Endometrial microvascular endothelial cells (primary cell): ENCODE measurements around the gene SLC22A23. TPM values are rescaled to one million over a fixed set of nuclear protein-coding genes. Genes with fewer than 3 reads are reported as not detected.
"Not testable (repeated sequence)": the region's sequence is repeated elsewhere in the genome, so short reads cannot be mapped to it uniquely, and the experiment has no call there.

Source experiments
- in situ Hi-C: cut with HindIII; loops from 2 replicates; pipeline ENCODE4 v1.10.0; 2017; ENCODE audit warnings: low sequenced_read_pairs, low pct_unique_long_range_greater_than_20kb; ENCODE audit errors: inconsistent ontology term
- total RNA-seq: library from RNA; depleted of rRNA; stranded (reverse); fragments of >200 nt; gene quantifications from one replicate; pipeline ENCODE4 v1.2.3, GENCODE V29; 2015; ENCODE audit errors: inconsistent ontology term

SLC22A23 gene
- total RNA-seq, 1 donor from 2014 or later: 5.8 TPM

- in situ Hi-C loops: no loop called here
Observed at GRCh38 chr6:3397229-3398164, 59.4 kb downstream of the SLC22A23 start.

- in situ Hi-C loops: no loop called here
Observed at GRCh38 chr6:3396503-3397180, 60.2 kb downstream of the SLC22A23 start.

GRCh38 chr6:3394671-3395070 is 62.2 kb downstream of the SLC22A23 start:
- in situ Hi-C loops: no loop called here

- in situ Hi-C loops: no loop called here
Observed at GRCh38 chr6:3393836-3394202, 63.0 kb downstream of the SLC22A23 start.

GRCh38 chr6:3392930-3393835 is 63.7 kb downstream of the SLC22A23 start:
- in situ Hi-C loops: no loop called here

- in situ Hi-C loops: no loop called here
Observed at GRCh38 chr6:3391902-3392458, 64.9 kb downstream of the SLC22A23 start.

- in situ Hi-C loops: no loop called here
Observed at GRCh38 chr6:3390698-3391097, 66.2 kb downstream of the SLC22A23 start.

GRCh38 chr6:3389390-3390167 is 67.3 kb downstream of the SLC22A23 start:
- in situ Hi-C loops: no loop called here

GRCh38 chr6:3388786-3389185 is 68.1 kb downstream of the SLC22A23 start:
- in situ Hi-C loops: no loop called here

- in situ Hi-C loops: no loop called here
Observed at GRCh38 chr6:3386374-3386857, 70.4 kb downstream of the SLC22A23 start.

- in situ Hi-C loops: no loop called here
Observed at GRCh38 chr6:3385660-3386151, 71.1 kb downstream of the SLC22A23 start.

GRCh38 chr6:3385181-3385580 is 71.7 kb downstream of the SLC22A23 start:
- in situ Hi-C loops: not testable (repeated sequence)

GRCh38 chr6:3384241-3385143 is 72.4 kb downstream of the SLC22A23 start:
- in situ Hi-C loops: no loop called here

GRCh38 chr6:3383525-3383924 is 73.3 kb downstream of the SLC22A23 start:
- in situ Hi-C loops: no loop called here

GRCh38 chr6:3382326-3383279 is 74.2 kb downstream of the SLC22A23 start:
- in situ Hi-C loops: no loop called here
